DND-41 (cell line): ENCODE measurements around the gene RNF5.

Experiments used
- EZH2 ChIP-seq: IDR thresholded peaks from 3 replicates; pipeline ENCODE4 v1.6.1; 2012; ENCODE audit warnings: borderline replicate concordance, low read depth, mild to moderate bottlenecking, moderate library complexity, low read length, inconsistent platforms; ENCODE audit not compliant: severe bottlenecking
- TF ChIP-seq, protein P1 (sequence below): IDR thresholded peaks from 2 replicates; pipeline ENCODE4 v1.5.1; 2012; ENCODE audit warnings: borderline replicate concordance, low read length, moderate library complexity, mild to moderate bottlenecking; ENCODE audit not compliant: poor library complexity, severe bottlenecking; ENCODE audit errors: extremely low read depth

DNA sequence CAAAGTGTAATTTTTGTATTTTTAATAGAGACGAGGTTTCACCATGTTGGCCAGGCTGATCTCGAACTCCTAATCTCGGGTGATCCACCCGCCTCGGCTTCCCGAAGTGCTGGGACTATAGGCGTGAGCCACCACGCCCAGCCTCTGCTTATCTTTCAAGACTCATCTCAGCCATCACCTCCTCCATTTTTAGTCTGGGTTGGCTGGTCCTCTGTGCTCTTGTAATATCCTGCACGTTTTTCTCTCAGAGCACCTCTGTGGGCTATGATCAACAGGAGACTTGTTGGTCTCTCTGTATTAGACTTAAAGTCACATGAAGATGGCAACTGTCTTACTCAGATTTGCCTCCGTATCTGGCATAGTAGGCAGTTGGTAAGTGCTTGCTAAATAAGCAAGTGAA is 38.1 kb downstream of the RNF5 start:
- TF ChIP-seq, protein P1, sequence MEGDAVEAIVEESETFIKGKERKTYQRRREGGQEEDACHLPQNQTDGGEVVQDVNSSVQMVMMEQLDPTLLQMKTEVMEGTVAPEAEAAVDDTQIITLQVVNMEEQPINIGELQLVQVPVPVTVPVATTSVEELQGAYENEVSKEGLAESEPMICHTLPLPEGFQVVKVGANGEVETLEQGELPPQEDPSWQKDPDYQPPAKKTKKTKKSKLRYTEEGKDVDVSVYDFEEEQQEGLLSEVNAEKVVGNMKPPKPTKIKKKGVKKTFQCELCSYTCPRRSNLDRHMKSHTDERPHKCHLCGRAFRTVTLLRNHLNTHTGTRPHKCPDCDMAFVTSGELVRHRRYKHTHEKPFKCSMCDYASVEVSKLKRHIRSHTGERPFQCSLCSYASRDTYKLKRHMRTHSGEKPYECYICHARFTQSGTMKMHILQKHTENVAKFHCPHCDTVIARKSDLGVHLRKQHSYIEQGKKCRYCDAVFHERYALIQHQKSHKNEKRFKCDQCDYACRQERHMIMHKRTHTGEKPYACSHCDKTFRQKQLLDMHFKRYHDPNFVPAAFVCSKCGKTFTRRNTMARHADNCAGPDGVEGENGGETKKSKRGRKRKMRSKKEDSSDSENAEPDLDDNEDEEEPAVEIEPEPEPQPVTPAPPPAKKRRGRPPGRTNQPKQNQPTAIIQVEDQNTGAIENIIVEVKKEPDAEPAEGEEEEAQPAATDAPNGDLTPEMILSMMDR, result no peak
- no peak for TF ChIP-seq EZH2
